SU-DHL-6 (cell line): Measurements from ENCODE around the gene KDM4B.

Experiments
- H2AFZ ChIP-seq: fragments of 200-600 bp; sonication (generic); 2 replicates; pipeline ENCODE4 v1.6.1; 2014; ENCODE audit warnings: low read depth, mild to moderate bottlenecking, moderate library complexity, mixed read lengths, antibody characterized with exemption, low read length; ENCODE audit not compliant: severe bottlenecking
- H3F3A ChIP-seq: fragments of 200-600 bp; shearing (Covaris generic); 2 replicates; pipeline ENCODE4 v1.6.0; 2016; ENCODE audit warnings: antibody characterized with exemption, mild to moderate bottlenecking; ENCODE audit not compliant: insufficient read depth
- H3K27ac ChIP-seq: fragments of 200-600 bp; sonication (generic); 2 replicates; pipeline ENCODE4 v1.5.1; 2016; ENCODE audit warnings: low read depth, mild to moderate bottlenecking, low read length, moderate library complexity, mixed read lengths
- H3K27me3 ChIP-seq: fragments of 200-600 bp; sonication (generic), shearing (Covaris generic); 2 replicates; pipeline ENCODE4 v1.6.0; 2014; ENCODE audit warnings: mild to moderate bottlenecking, low read length
- H3K36me3 ChIP-seq: fragments of 200-600 bp; sonication (generic); 2 replicates; pipeline ENCODE4 v1.6.1; 2014; ENCODE audit warnings: mild to moderate bottlenecking, low read length, mixed read lengths
- H3K4me2 ChIP-seq: fragments of 300-600, 200-600 bp; shearing (Covaris generic), sonication (generic); 2 replicates; pipeline ENCODE4 v1.6.0; 2014; ENCODE audit warnings: low read length, low read depth, mild to moderate bottlenecking; ENCODE audit not compliant: poor library complexity, severe bottlenecking
- H3K4me3 ChIP-seq: fragments of 200-600 bp; sonication (generic); 2 replicates; pipeline ENCODE4 v1.5.1; 2014; ENCODE audit warnings: antibody characterized with exemption, low read length, mild to moderate bottlenecking, mixed read lengths; ENCODE audit not compliant: insufficient read depth, poor library complexity, severe bottlenecking
- H3K79me2 ChIP-seq: fragments of 200-600 bp; sonication (generic); 2 replicates; pipeline ENCODE4 v1.6.1; 2014; ENCODE audit warnings: mild to moderate bottlenecking, low read length, moderate library complexity; ENCODE audit not compliant: insufficient read depth
- H3K9ac ChIP-seq: fragments of 200-600 bp; sonication (generic); 2 replicates; pipeline ENCODE4 v1.7.0; 2014; ENCODE audit warnings: mild to moderate bottlenecking, low read length
- H3K9me2 ChIP-seq: fragments of 200-600 bp; sonication (generic); replicated peaks from 2 replicates; pipeline ENCODE4 v1.6.1; 2014; ENCODE audit warnings: low read length; ENCODE audit not compliant: insufficient read depth
- H3K9me3 ChIP-seq: fragments of 200-600 bp; sonication (generic); 2 replicates; pipeline ENCODE4 v1.6.1; 2014; ENCODE audit warnings: low read length, mixed read lengths; ENCODE audit not compliant: insufficient read depth
- H4K20me1 ChIP-seq: fragments of 200-600 bp; sonication (generic); 2 replicates; pipeline ENCODE4 v1.6.1; 2014; ENCODE audit warnings: low read depth, mild to moderate bottlenecking, antibody characterized with exemption, low read length, moderate library complexity, mixed read lengths
- EZH2phosphoT487 ChIP-seq: fragments of 200-600 bp; sonication (generic), shearing (Covaris generic); conservative IDR thresholded peaks from 2 replicates; pipeline ENCODE4 v1.6.1; 2018; ENCODE audit warnings: mild to moderate bottlenecking, antibody characterized with exemption, low read length, moderate library complexity, mixed read lengths
- TF ChIP-seq, protein P1 (sequence below): fragments of 200-600 bp; sonication (generic); IDR thresholded peaks from one replicate; pipeline ENCODE4 v1.5.1; 2017; ENCODE audit warnings: antibody characterized with exemption, mild to moderate bottlenecking, low read length, moderate library complexity; ENCODE audit not compliant: insufficient read depth, poor library complexity, severe bottlenecking

Gene KDM4B

DNA sequence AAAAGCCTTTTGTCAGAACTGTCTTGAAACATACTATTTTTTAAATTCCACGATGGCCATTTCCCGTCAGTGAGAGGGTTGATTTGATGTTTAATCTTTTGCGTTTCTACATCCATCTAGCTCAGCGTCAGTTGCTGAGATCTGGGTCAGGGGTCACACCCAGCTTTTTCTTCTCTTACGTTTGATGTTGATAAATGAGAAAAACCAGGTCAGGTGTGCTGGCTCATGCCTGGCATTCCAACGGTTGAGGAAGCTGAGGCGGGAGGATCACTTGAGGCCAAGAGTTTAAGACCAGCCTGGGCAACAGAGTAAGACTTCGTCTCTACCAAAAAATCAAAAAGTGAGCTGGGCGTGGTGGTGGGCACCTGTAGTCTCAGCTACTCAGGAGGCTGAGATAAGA is 202.8 kb downstream of the KDM4B start:
- Histone ChIP-seq H2AFZ (no peak overlapping the region), H4K20me1 (no peaks in the 10 kb centered on the region), H3K27ac (no peak overlapping the region), H3K27me3 (no peaks in the 10 kb centered on the region), H3K9ac (no peak overlapping the region), H3K4me3 (no peak overlapping the region), H3K9me2 (no peaks in the 10 kb centered on the region), H3K36me3 (no peaks in the 10 kb centered on the region), H3K9me3 (no peaks in the 10 kb centered on the region), H3K79me2 (no peaks in the 10 kb centered on the region), H3F3A (no peaks in the 10 kb centered on the region), H3K4me2 (no peak overlapping the region)
- TF ChIP-seq, protein P1, sequence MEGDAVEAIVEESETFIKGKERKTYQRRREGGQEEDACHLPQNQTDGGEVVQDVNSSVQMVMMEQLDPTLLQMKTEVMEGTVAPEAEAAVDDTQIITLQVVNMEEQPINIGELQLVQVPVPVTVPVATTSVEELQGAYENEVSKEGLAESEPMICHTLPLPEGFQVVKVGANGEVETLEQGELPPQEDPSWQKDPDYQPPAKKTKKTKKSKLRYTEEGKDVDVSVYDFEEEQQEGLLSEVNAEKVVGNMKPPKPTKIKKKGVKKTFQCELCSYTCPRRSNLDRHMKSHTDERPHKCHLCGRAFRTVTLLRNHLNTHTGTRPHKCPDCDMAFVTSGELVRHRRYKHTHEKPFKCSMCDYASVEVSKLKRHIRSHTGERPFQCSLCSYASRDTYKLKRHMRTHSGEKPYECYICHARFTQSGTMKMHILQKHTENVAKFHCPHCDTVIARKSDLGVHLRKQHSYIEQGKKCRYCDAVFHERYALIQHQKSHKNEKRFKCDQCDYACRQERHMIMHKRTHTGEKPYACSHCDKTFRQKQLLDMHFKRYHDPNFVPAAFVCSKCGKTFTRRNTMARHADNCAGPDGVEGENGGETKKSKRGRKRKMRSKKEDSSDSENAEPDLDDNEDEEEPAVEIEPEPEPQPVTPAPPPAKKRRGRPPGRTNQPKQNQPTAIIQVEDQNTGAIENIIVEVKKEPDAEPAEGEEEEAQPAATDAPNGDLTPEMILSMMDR = no peak
- no peak for TF ChIP-seq EZH2phosphoT487

DNA sequence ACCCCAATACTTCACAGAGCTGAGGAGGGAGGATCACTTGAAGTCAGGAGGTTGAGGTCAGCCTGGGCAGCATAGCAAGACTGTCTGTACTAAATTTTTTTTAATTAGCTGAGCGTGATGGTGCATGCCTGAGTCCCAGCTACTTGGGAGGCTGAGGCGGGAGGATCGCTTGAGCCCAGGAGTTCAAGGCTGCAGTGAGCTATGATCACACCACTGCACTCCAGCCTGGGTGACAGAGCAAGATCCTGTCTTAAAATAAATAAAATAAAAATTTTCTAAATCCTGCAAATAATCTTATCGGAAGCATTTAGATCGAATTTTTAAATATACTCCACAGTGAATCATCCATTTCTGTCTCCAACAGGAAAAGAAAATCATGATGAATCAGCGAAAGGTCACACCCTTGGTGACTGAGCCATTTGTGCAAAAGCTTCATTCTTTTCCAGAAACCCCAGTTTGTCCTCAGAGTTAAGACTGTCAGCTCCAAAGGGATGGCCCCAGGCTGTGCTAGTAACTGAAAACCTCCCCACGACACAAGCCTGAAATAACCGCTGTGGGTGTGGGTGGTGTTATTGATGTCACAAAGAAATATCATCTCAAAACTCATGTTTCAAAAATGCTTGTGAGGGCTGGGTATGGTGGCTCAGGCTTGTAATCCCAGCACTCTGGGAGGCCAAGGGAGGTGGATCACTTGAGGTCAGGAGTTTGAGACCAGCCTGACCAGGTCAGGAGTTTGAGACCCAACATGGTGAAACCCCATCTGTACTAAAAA is 204.1 kb downstream of the KDM4B start:
- H3K4me2 ChIP-seq = no peak overlapping the region
- no peaks in the 10 kb centered on the region for H3K27me3 ChIP-seq
- H3F3A ChIP-seq = no peaks in the 10 kb centered on the region
- H3K4me3 ChIP-seq = no peak overlapping the region
- no peaks in the 10 kb centered on the region for H3K79me2 ChIP-seq
- no peaks in the 10 kb centered on the region for H3K9me2 ChIP-seq
- no peak overlapping the region for H3K27ac ChIP-seq
- H4K20me1 ChIP-seq = no peaks in the 10 kb centered on the region
- H2AFZ ChIP-seq = no peak overlapping the region
- no peaks in the 10 kb centered on the region for H3K9me3 ChIP-seq
- H3K9ac ChIP-seq = no peak overlapping the region
- H3K36me3 ChIP-seq = no peaks in the 10 kb centered on the region
- TF ChIP-seq, protein P1 = no peak
- TF ChIP-seq EZH2phosphoT487 = no peak

DNA sequence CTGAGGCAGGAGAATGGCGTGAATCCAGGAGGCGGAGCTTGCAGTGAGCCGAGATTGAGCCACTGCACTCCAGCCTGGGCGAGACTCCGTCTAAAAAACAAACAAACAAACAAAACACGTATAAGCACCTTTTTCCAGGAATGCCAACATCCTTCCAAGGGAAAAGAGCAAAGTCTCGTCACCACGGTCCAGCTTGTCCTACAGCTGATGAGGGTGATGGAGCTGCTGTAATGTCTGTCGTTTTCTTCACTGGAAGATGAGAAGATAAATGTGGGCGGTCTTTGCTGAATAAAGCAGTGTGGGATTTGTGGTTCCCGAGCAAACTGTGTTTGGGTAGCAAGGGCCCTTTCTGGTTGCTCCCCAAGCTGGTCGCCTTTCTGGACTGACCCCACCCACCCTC is 205.1 kb downstream of the KDM4B start:
- H3K9ac ChIP-seq = no peak overlapping the region
- no peaks in the 10 kb centered on the region for H3K27me3 ChIP-seq
- no peaks in the 10 kb centered on the region for H3F3A ChIP-seq
- H3K27ac ChIP-seq = no peak overlapping the region
- no peaks in the 10 kb centered on the region for H3K9me2 ChIP-seq
- no peak overlapping the region for H2AFZ ChIP-seq
- H3K36me3 ChIP-seq = no peaks in the 10 kb centered on the region
- no peaks in the 10 kb centered on the region for H3K9me3 ChIP-seq
- no peaks in the 10 kb centered on the region for H4K20me1 ChIP-seq
- H3K4me3 ChIP-seq = no peak overlapping the region
- no peak overlapping the region for H3K4me2 ChIP-seq
- TF ChIP-seq, protein P1 = no peak
- no peak for TF ChIP-seq EZH2phosphoT487
- no peaks in the 10 kb centered on the region for H3K79me2 ChIP-seq
